HG02884 (cell line): ENCODE results near the gene CD53.
A peak's percentile ranks its signal among the peaks of the same experiment; 100 is the strongest.

Experiments used
- ATAC-seq: cut with Tn5 transposase; IDR thresholded peaks from one replicate; pipeline ENCODE4 v1.9.1; 2021; ENCODE audit warnings: mild to moderate bottlenecking, moderate library complexity; ENCODE audit not compliant: unreplicated experiment

Gene CD53

GRCh38 chr1:110875216-110875731 is 2.3 kb downstream of the CD53 start:
- peak; percentile 49 for ATAC-seq

- ATAC-seq: no peak
Measured at GRCh38 chr1:110876748-110877341, 3.9 kb downstream of the CD53 start.

DNA sequence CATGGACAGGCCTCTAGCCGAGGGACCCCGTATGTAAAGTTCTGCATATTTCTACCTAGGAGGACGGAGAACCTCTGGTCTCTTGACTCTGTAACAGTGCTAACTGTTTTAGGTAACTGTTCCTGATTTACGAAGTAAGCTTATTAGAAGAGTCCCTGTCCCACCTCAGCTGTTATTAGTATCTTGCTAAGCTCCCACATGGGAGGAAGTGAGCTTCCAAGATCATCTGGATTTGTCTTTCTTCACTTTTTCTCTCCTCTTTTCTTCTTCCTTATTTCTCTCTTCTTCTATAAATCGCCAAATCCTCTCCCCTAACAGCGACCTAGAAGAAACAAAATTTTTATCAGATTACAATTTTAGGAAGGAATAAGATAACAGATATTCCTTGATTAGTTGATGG is 4.4 kb downstream of the CD53 start:
- no peak for ATAC-seq

- ATAC-seq: no peak
Measured at GRCh38 chr1:110877776-110878175, 4.8 kb downstream of the CD53 start.

- ATAC-seq: no peak
Measured at GRCh38 chr1:110878591-110878990, 5.6 kb downstream of the CD53 start.

GRCh38 chr1:110878993-110879392 is 6.0 kb downstream of the CD53 start:
- ATAC-seq: no peak

GRCh38 chr1:110879758-110880606 is 7.0 kb downstream of the CD53 start:
- ATAC-seq: peak; percentile 54

DNA sequence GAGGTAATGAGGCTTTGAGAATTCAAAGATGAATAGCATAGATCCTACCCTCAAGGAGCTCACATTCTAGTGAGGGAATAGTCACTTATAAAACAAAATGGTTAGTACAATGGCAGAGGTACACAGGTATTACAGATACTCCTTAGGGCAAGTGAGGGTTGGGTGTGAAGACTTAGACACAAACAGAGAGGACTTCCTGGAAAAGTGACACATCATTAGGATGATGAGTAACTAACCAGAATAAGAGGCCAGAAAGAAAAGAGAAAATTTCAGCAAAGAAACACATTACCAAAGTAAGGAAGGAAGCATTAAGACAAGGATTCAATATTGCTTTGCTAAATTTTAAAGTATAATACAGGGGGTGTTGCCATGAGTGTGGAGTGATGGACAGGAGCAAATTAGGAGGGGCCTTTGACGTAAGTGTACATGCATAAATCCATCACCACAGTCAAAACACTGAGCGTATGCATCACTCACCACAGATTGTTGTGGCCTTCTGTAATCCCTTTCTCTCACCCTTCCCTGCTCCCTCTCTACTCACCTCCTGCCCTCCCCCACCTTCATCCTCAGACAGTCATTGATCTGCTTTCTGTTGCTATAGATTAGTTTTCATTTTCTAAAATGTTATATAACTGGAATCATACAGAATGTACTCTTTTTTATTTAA is 7.9 kb downstream of the CD53 start:
- no peak for ATAC-seq

DNA sequence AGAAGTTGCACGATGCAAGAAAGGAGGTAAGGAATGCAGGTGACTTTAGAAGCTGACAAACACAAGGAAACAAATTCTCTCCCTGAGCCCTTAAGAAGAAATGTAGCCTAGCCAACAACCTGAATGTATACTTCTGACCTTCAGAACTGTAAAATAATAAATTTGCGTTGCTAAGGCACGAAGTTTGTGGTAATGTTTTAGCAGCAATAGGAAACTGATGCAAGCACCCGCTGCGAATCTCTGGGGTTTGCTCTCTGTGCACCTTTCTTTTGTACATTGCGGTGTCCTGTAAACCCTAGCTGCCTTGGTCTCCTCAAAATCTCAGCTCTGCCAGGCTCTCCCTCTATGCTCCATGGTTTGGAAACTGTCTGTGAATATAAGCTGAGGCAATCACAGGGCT is 15.1 kb downstream of the CD53 start:
- no peak for ATAC-seq

DNA sequence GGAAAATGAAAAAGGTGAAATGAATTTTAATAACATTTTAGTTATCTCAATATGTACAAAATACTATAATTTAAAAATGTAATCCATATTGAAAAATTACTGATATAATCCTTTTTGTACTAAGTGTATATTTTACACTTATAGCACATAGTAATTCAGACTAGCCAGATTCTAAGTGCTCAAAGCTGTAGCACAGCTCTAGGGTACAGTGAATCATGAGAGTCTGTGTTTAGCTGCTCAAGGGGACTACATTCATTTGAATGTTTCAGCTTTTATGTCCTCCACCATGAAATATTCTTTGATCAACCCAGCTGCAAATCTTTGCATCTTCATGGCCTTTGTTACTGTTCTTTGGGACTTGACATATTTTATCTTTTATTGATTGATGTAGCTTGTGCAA is 15.7 kb downstream of the CD53 start:
- no peak for ATAC-seq

DNA sequence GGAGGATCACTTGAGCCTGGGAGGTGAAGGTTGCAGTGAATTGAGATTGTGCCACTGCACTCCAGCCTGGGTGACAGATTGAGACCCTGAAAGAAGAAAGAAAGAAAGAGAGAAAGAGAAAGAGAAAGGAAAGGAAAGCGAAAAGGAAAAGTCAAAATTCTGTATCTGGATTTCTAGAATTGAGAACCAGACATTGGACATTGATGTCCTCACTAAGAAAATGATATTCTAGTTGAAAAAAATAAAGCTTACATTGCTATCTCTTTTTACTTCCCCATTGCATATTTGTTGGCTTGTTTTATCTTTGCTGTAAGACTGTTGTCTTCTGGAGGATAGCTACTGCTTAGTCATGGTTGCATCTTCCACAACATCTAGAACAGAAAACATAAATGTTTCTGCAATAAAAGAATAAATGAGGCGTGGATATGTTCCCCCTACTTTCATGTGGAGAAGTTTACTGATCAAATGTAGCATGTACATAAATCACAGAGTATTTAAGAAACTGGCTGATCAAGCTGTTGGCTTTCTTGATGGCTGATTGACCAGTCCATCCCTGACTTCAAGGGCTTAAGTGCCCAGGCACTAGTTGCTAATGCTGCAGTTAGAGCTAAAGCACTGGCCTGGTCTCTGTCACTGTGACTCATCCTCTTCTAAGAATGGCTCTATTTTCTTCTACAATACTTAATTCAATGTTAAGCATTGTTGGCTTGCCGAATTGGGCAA is 17.7 kb downstream of the CD53 start:
- no peak for ATAC-seq

DNA sequence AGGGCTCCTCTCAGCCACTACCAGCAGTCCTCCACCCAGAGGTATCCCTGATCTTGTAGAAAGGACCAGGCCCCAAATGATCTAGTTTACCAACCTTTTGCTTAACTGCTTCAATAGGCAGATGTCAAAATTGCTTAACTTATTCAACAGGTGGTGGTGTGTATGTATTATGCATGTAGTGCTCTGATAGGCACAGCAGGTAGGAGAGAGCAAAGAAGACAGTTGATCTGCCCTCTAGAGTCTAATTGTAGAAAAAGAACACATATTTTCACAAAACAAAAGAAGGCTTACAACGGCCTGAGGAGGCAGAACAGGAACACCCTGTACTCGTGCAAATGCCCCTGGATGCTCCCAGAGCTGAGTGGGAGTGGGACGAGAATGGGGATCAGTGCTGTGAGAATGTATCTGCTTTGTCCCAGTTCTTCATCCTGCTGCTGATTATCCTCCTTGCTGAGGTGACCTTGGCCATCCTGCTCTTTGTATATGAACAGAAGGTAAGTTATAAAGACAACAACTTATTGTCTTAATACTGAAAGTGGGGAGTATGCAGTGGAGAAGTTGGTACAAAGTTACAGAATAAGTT is 21.1 kb downstream of the CD53 start:
- no peak for ATAC-seq

DNA sequence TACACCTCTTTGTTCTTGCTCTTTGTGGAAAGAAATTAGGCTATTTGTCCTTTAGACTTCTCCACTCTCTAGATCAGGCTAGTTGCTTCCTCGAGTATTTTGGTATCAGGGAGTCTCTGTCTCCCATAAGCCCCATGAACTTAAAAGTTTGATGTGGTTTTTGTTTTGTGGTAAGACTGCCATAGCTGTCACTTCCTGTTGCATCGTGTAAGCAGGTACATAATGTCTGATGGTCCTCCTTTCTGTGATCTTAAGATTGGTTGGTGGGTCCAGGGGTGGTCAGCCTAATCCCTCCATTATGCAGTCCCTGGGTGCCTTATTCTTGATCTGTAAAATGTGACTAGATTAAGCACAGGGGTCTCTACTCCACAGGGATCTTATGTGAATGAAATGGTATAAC is 23.1 kb downstream of the CD53 start:
- no peak for ATAC-seq

DNA sequence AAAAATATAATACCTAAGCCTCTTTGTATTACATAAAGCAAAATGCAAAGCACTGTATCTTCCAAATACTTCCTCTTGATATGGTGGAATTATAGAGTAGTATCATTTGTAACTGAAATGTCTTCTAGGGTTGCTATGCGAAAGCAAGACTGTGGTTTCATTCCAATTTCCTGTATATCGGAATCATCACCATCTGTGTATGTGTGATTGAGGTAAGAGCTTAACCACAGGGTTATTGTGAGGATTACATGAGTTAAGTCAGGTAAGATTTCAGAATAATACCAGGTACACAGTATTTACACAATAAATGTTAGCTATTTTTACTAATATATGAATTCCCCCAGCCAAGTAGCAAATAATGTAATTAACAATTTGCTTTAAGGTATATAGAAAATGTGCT is 24.7 kb downstream of the CD53 start:
- ATAC-seq: no peak

- ATAC-seq: no peak
Measured at GRCh38 chr1:110898734-110899457, 25.9 kb downstream of the CD53 start.

DNA sequence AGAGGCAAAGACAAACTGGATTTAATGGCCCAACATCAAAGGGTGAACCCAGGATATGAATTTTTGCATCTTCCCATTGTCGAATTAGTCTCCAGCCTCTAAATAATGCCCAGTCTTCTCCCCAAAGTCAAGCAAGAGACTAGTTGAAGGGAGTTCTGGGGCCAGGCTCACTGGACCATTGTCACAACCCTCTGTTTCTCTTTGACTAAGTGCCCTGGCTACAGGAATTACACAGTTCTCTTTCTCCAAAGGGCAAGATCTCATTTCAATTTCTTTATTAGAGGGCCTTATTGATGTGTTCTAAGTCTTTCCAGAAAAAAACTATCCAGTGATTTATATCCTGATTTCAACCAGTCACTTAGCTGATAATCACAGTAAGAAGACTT is 26.5 kb downstream of the CD53 start:
- no peak for ATAC-seq

DNA sequence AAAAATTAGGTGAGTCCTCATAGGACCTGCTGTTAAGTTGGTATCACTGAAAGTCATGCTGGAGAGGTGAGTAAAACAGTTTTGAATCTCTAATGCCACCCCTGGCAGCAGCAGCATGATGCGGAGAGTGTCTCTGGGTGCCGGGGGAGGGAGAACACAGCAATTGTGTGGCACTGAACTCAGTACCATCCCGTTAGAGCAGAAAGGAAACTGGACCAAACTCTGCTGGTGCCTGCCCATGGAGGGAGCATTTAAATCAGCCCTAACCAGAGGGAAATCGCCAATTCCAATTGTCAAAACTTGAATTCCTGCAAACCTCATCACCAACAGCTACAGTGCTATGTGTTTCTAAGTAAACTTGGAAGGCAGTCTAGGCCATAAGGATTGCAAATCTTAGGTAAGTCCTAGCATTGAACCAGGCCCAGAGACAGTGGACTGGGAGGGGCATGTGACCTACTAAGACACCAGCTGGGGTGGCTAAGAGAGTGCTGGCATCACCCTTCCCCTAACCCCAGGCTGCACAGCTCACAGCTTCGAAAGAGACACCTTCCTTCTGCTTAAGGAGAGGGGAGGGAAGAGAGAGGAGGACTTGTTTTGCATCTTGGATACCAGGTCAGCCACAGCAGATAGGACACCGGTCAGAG is 30.0 kb downstream of the CD53 start:
- no peak for ATAC-seq

GRCh38 chr1:110903853-110904500 is 31.0 kb downstream of the CD53 start:
- no peak for ATAC-seq

DNA sequence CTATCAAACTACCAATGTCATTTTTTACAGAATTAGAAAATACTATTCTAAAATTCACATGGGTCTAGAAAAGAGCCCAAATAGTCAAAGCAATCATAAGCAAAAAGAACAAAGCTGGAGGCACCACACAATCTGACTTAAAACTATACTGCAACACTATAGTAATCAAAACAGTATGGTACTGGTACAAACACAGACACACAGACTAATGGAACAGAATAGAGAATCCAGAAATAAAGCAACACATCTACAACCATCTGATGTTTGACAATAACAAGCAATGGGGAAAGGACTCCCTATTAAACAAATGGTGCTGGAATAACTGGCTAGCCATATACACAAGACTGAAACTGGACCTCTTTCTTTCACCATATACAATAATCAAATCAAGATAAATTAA is 39.8 kb downstream of the CD53 start:
- no peak for ATAC-seq
